Measurements from ENCODE around the gene NXPE3. TPM values are rescaled to one million over a fixed set of nuclear protein-coding genes. Genes with fewer than 3 reads are reported as not detected.

The NXPE3 gene
- polyA plus RNA-seq, 1 donor from 2014 or later = 6.6 TPM

GRCh38 chr3:101730839-101731238, 48.2 kb upstream of the NXPE3 start:
- no peaks in the 10 kb centered on the region for H3K9me2 ChIP-seq (ENCODE audit: insufficient read depth, low read length)
- no peaks in the 10 kb centered on the region for H4K20me1 ChIP-seq (ENCODE audit: insufficient read depth)
- peaks cover 17% of the 10 kb centered on the region for H3K79me2 ChIP-seq (replicated peaks; ENCODE audit: insufficient read depth, low read length)
- no peaks in the 10 kb centered on the region for H3F3A ChIP-seq (ENCODE audit: insufficient read depth, low read length, poor library complexity, severe bottlenecking)
- no peak overlapping the region for H3K27ac ChIP-seq (ENCODE audit: low read length)
- H3K36me3 ChIP-seq (ENCODE audit: insufficient read depth, low read length) = peaks cover 36% of the 10 kb centered on the region
- no peaks in the 10 kb centered on the region for H3K27me3 ChIP-seq (ENCODE audit: insufficient read depth, low read depth, low read length)
- H3K4me3 ChIP-seq (ENCODE audit: low read length) = no peak overlapping the region
- no peak overlapping the region for H3K9ac ChIP-seq (ENCODE audit: low read length)
- TF ChIP-seq MXI1 (conservative IDR thresholded peaks at IDR 0.05; ENCODE audit: poor library complexity, severe bottlenecking) = no peak
- no peak for TF ChIP-seq TAF1 (IDR thresholded peaks at IDR 0.05; ENCODE audit: low read depth)
- TF ChIP-seq EP300 (conservative IDR thresholded peaks at IDR 0.05; ENCODE audit: poor library complexity, severe bottlenecking) = no peak
- peaks cover 5% of the 10 kb centered on the region for H3K9me3 ChIP-seq (ENCODE audit: low read length)
- no peak overlapping the region for H2AFZ ChIP-seq (ENCODE audit: low read depth, low read length)
- H3K4me2 ChIP-seq (ENCODE audit: low read length) = no peak overlapping the region

GRCh38 chr3:101732240-101732641, 46.8 kb upstream of the NXPE3 start:
- Histone ChIP-seq H3F3A (ENCODE audit: insufficient read depth, low read length, poor library complexity, severe bottlenecking) (no peaks in the 10 kb centered on the region), H3K36me3 (ENCODE audit: insufficient read depth, low read length) (peaks cover 36% of the 10 kb centered on the region), H3K9ac (ENCODE audit: low read length) (no peak overlapping the region), H4K20me1 (ENCODE audit: insufficient read depth) (no peaks in the 10 kb centered on the region), H3K27ac (ENCODE audit: low read length) (no peak overlapping the region), H3K9me2 (ENCODE audit: insufficient read depth, low read length) (no peaks in the 10 kb centered on the region), H3K79me2 (replicated peaks; ENCODE audit: insufficient read depth, low read length) (peaks cover 3% of the 10 kb centered on the region), H3K27me3 (ENCODE audit: insufficient read depth, low read depth, low read length) (no peaks in the 10 kb centered on the region), H3K4me3 (ENCODE audit: low read length) (no peak overlapping the region), H3K9me3 (ENCODE audit: low read length) (peaks cover 5% of the 10 kb centered on the region), H2AFZ (ENCODE audit: low read depth, low read length) (no peak overlapping the region), H3K4me2 (ENCODE audit: low read length) (no peak overlapping the region)
- TF ChIP-seq EP300 (conservative IDR thresholded peaks at IDR 0.05; ENCODE audit: poor library complexity, severe bottlenecking) (no peak), RAD21 (conservative IDR thresholded peaks at IDR 0.05) (no peak), EZH2 (IDR thresholded peaks at IDR 0.05; ENCODE audit: borderline replicate concordance, insufficient read depth, low read length, poor library complexity, severe bottlenecking) (no peak), POLR2AphosphoS5 (IDR thresholded peaks at IDR 0.05) (no peak), MXI1 (conservative IDR thresholded peaks at IDR 0.05; ENCODE audit: poor library complexity, severe bottlenecking) (no peak), TAF1 (IDR thresholded peaks at IDR 0.05; ENCODE audit: low read depth) (no peak), CTCF (IDR thresholded peaks at IDR 0.05; ENCODE audit: poor library complexity, severe bottlenecking) (no peak), SMC3 (conservative IDR thresholded peaks at IDR 0.05; ENCODE audit: poor library complexity) (no peak), REST (IDR thresholded peaks at IDR 0.05; ENCODE audit: borderline replicate concordance) (no peak)

- Histone ChIP-seq H3K9me2 (ENCODE audit: insufficient read depth, low read length) (no peaks in the 10 kb centered on the region), H3K27me3 (ENCODE audit: insufficient read depth, low read depth, low read length) (no peaks in the 10 kb centered on the region), H3K36me3 (ENCODE audit: insufficient read depth, low read length) (peaks cover 30% of the 10 kb centered on the region), H3K4me3 (ENCODE audit: low read length) (no peak overlapping the region), H3K4me2 (ENCODE audit: low read length) (no peak overlapping the region), H3F3A (ENCODE audit: insufficient read depth, low read length, poor library complexity, severe bottlenecking) (no peaks in the 10 kb centered on the region), H3K27ac (ENCODE audit: low read length) (no peak overlapping the region), H3K9me3 (ENCODE audit: low read length) (peaks cover 5% of the 10 kb centered on the region), H3K9ac (ENCODE audit: low read length) (no peak overlapping the region), H4K20me1 (ENCODE audit: insufficient read depth) (no peaks in the 10 kb centered on the region), H2AFZ (ENCODE audit: low read depth, low read length) (no peak overlapping the region), H3K79me2 (replicated peaks; ENCODE audit: insufficient read depth, low read length) (no peaks in the 10 kb centered on the region)
- no peak for TF ChIP-seq MXI1 (conservative IDR thresholded peaks at IDR 0.05; ENCODE audit: poor library complexity, severe bottlenecking)
- TF ChIP-seq CTCF (IDR thresholded peaks at IDR 0.05; ENCODE audit: poor library complexity, severe bottlenecking) = no peak
- TF ChIP-seq EZH2 (IDR thresholded peaks at IDR 0.05; ENCODE audit: borderline replicate concordance, insufficient read depth, low read length, poor library complexity, severe bottlenecking) = no peak
- TF ChIP-seq REST (IDR thresholded peaks at IDR 0.05; ENCODE audit: borderline replicate concordance) = no peak
- TF ChIP-seq POLR2AphosphoS5 (IDR thresholded peaks at IDR 0.05) = no peak
- no peak for TF ChIP-seq EP300 (conservative IDR thresholded peaks at IDR 0.05; ENCODE audit: poor library complexity, severe bottlenecking)
- TF ChIP-seq TAF1 (IDR thresholded peaks at IDR 0.05; ENCODE audit: low read depth) = no peak
Observed at GRCh38 chr3:101735833-101736232, 43.2 kb upstream of the NXPE3 start.
